GM21717 (cell line): ENCODE results near the gene ZNF862.
"Not testable (repeated sequence)": the region's sequence is repeated elsewhere in the genome, so short reads cannot be mapped to it uniquely, and the experiment has no call there.

Source experiments
- ATAC-seq: cut with Tn5 transposase; IDR thresholded peaks from one replicate; pipeline ENCODE4 v1.9.1; 2021; ENCODE audit warnings: mild to moderate bottlenecking, moderate library complexity; ENCODE audit not compliant: unreplicated experiment

Gene ZNF862

GRCh38 chr7:149879766-149880637 is 41.8 kb downstream of the ZNF862 start:
- ATAC-seq: no peak

- no peak for ATAC-seq
Measured at GRCh38 chr7:149880638-149881311, 42.6 kb downstream of the ZNF862 start.

- no peak for ATAC-seq
Measured at GRCh38 chr7:149881328-149882247, 43.4 kb downstream of the ZNF862 start.

GRCh38 chr7:149882248-149883047 is 44.3 kb downstream of the ZNF862 start:
- no peak for ATAC-seq

GRCh38 chr7:149883048-149883438 is 44.9 kb downstream of the ZNF862 start:
- no peak for ATAC-seq

- no peak for ATAC-seq
Measured at GRCh38 chr7:149883452-149883861, 45.3 kb downstream of the ZNF862 start.

- ATAC-seq: no peak
Measured at GRCh38 chr7:149884016-149884415, 45.8 kb downstream of the ZNF862 start.

- no peak for ATAC-seq
Measured at GRCh38 chr7:149884541-149884940, 46.4 kb downstream of the ZNF862 start.

GRCh38 chr7:149885191-149886017 is 47.2 kb downstream of the ZNF862 start:
- ATAC-seq: no peak

GRCh38 chr7:149886018-149886415 is 47.8 kb downstream of the ZNF862 start:
- ATAC-seq: no peak

- ATAC-seq: no peak
Measured at GRCh38 chr7:149887311-149887710, 49.1 kb downstream of the ZNF862 start.

- ATAC-seq: not testable (repeated sequence)
Measured at GRCh38 chr7:149890715-149891114, 52.5 kb downstream of the ZNF862 start.

- not testable (repeated sequence) for ATAC-seq
Measured at GRCh38 chr7:149894957-149895356, 56.8 kb downstream of the ZNF862 start.

GRCh38 chr7:149907776-149908376 is 69.7 kb downstream of the ZNF862 start:
- not testable (repeated sequence) for ATAC-seq

GRCh38 chr7:149910219-149910618 is 72.0 kb downstream of the ZNF862 start:
- ATAC-seq: not testable (repeated sequence)

- not testable (repeated sequence) for ATAC-seq
Measured at GRCh38 chr7:149912126-149912525, 74.0 kb downstream of the ZNF862 start.
